HG03095 (cell line): ENCODE results near the gene SPO11.

Source experiments
- ATAC-seq: cut with Tn5 transposase; IDR thresholded peaks from one replicate; pipeline ENCODE4 v1.9.1; 2021; ENCODE audit warnings: moderate library complexity; ENCODE audit not compliant: unreplicated experiment

The SPO11 gene

DNA sequence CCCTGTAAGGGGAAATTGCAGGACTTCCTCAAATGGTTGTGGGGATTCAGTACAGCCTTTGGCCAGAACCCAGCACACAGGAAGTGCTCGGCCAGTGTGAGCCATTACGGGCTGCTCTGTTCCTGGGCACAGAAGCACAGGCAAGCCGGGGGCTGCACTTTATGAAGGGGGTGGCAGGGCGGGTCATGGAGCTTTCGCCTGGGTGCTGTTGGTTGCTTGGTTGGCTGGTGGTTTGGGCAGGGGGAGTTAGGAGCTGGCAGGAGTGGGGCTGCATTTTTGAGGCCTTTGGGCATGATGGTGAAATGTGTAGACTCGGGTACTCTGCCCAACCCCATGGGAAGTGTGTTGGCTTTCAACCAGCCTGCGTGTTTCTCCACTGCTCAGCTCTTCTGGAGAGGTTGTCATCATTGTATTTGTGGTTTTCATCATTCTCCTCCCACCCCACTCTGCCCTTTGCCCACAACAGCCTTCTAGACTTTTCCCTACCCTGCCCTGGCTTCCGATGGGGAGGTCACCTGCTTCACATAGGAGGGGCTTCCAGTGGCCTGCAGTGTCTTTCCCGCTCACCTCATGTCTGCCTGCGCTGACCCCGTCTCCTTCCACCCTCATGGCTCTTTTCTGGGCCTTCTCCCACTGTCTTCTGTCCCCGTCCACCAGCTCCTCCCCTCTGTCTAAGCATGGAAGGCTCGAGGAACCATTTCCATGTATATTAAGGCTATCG is 45.5 kb downstream of the SPO11 start:
- no peak for ATAC-seq

DNA sequence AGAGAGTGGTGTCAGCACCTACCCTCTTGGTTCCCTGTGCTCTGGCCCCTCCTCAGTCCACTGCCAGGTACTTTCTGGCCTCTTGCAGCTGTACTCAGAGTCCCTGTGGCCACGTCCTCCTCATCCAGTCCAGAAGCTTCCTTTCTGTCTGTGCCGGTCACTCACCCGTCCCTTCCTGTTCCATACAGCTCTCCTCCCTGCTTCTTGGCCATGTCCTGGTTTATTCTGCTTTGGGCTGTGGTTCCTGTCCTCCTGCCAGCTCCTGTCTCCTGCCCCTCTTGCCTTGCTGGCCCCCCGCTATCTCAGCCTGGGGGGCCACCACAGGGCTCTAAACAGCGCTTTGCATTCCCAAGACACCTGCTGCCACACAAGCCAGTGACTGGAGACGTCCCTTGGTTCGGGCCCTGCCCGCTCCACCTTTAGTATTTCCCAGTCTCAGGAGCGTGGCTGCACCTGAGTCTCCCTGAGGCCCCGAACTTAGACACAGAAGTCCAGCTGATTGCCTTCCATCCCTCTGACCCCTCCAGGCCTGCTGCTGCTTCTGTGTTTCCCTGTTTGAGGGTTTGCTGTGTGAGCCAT is 46.1 kb downstream of the SPO11 start:
- ATAC-seq: no peak

DNA sequence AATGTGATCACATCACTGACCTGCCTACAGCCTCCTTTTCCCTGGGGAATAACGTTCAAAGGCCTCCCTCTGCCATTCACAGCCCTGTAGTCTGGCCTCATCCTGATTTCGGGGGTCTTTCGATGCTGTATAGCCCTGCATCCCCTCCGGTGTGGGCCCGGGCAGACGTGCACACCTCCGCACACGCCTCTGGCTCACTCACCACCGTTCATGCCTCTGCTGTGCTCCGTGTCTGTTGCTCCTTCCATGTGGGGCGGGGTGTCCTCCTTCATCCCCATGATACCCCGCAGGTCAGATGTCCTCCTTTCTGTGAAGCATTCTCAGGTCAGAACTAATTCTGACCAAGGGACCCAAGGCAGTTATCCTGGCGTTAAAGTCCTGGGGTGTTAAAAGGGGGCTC is 47.7 kb downstream of the SPO11 start:
- no peak for ATAC-seq

GRCh38 chr20:57378107-57378506 is 48.5 kb downstream of the SPO11 start:
- no peak for ATAC-seq

- no peak for ATAC-seq
Observed at GRCh38 chr20:57378646-57379262, 49.2 kb downstream of the SPO11 start.

- ATAC-seq: no peak
Observed at GRCh38 chr20:57379263-57379647, 49.7 kb downstream of the SPO11 start.

- no peak for ATAC-seq
Observed at GRCh38 chr20:57380081-57380750, 50.6 kb downstream of the SPO11 start.

GRCh38 chr20:57381596-57382503 is 52.2 kb downstream of the SPO11 start:
- no peak for ATAC-seq

DNA sequence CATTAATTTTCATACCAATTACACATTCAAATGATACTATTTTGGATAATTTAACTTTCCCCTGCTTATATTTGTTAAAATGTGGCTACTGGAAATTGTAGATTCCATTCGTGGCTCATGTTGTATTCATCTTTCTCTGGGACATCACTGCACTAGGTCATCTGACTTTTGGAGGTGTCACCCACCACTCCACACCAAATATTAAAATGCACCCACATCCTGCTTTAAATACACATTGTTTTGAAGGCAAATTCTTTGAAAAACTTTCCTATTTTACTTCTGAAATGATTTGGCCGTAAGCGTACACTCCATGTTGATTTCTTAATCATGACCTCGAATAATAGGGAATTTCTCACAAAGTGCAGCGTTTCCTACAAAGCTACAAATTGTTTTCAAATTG is 52.9 kb downstream of the SPO11 start:
- ATAC-seq: no peak

GRCh38 chr20:57383447-57384347 is 54.1 kb downstream of the SPO11 start:
- ATAC-seq: no peak

DNA sequence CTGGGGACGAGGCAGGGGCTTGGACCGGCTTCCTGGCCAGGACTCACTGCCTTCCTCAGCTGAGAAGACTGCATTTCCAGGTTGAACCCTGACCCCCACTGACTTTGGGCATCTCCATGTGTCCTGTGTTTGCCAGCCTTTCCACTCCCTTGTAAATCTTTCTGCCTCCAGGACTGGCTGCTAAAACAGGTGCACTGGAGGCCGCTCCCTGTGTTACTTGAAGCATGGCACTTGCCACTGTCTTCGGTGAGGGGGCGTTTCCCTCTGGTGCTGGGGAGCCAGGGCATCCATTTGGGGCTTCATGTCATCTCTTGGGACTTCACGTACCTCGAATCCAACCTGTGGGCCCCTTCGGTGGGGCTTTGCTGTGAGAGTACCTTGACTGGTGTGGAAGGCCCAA is 54.9 kb downstream of the SPO11 start:
- no peak for ATAC-seq

GRCh38 chr20:57384953-57385761 is 55.6 kb downstream of the SPO11 start:
- ATAC-seq: no peak

DNA sequence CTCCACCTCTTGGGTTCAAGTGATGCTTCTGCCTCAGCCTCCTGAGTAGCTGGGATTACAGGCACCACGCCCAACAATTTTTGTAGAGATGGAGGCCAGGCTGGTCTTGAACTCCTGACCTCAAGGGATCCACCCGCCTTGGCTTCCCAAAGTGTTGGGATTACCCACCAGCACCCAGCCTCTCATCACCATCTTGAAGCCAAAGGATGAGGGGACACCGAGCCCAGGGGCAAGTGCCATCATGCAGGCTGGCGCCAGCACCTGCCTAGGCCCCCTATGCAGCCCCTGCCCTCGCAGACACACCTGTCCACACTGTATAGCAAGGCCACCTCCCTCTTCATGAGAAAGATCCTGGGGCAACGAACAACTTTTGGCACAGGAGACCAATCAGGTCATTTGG is 56.3 kb downstream of the SPO11 start:
- no peak for ATAC-seq

DNA sequence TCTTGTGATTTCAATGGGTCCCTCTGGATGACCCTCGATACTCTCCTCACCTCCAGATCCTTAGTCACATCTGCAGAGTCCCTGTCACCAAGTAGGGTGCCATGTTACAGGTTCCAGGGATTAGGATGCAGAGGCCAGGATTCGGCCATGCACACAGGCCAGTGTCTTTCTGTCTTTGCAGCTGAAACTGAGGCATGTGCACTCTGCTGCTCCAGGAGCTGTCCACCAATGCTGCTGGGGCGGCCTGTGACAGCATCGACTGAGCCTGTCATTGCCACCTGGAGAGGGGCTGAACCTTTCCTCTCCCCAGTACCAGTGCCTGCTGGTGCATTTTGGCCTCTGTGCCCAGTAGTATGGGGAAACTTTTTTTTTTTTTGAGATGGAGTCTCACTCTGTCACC is 57.2 kb downstream of the SPO11 start:
- no peak for ATAC-seq

DNA sequence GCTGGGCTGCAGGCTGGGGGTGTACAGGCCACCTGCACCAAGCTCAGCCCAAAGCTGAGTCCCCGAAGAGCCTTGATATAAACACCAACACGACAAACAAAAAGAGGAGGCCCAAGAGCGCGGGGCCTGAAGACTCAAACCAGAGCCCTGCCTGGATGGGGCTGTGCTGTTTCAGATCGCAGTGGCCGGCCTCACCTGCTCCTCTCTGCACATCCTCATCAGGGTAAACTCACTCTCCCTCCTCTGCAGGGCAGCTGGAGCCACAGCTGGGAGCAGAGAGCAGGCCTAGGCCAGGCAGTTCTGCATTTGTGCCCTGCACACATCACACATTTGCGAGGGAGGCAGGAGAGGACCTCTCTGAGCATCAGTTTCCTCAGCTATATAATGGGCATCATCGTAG is 57.9 kb downstream of the SPO11 start:
- no peak for ATAC-seq

DNA sequence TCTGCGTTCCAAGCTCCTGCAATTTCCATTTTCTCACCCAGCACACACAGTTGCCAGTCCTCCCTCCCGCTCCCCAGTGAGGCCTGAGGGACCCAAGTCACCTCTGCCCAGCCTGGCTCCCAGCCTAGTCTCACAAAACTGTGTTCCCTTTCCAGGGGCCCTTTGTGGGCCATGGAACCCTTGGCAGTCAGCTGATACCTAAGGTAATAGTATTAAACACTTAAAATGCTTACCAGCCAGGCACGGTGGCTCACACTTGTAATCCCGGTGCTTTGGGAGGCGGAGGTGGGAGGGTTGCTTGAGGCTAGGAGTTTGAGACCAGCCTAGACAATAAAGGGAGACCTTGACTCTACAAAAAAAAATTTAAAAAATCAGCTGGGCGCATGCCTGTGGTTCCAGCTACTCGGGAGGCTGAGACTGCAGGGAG is 58.4 kb downstream of the SPO11 start:
- ATAC-seq: no peak

DNA sequence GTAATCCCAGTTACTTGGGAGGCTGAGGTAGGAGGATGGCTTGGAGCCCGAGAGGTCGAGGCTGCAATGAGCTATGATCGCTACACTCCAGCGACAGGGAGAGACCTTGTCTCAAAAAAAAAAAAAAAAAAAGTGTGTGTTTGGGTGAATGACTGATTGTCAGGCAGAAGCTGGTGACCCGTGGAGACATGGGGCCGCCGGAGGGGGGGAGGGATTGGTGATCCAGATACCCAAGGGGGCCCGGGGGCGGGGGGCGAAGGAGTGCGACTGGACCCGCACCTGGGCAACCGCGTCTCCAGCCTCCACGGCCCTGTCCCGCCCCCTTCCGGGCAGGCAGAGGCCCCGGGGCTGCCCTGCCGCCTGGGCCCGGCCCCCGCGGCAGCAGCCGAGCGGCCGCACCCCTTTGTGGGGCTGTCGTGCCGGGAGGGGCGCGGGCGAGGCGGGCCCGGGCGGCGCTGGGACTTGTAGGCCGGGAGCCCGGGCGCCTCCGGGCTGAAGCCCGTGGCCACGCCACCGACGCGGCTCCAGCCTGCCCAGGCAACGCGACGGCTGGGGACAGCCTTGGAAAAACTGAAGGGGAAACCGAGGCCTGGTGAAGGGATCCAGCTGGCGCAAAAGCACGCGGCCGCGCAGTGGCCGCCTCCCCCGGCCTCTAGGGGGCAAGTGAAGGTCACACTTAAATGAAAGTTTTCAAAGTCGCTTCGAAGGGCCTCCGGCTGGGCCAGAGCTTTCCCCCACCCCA is 59.5 kb downstream of the SPO11 start:
- peak; percentile 33 for ATAC-seq
